NCI-H146 treated with DMSO at 0.1 percent for 48 hours (cell line): ENCODE results near the gene SSTR5.

Experiments used
- DNase-seq: peaks from one replicate; lab custom pipeline; 2025; ENCODE audit not compliant: unreplicated experiment; lab: John Stamatoyannopoulos, UW

The SSTR5 gene

DNA sequence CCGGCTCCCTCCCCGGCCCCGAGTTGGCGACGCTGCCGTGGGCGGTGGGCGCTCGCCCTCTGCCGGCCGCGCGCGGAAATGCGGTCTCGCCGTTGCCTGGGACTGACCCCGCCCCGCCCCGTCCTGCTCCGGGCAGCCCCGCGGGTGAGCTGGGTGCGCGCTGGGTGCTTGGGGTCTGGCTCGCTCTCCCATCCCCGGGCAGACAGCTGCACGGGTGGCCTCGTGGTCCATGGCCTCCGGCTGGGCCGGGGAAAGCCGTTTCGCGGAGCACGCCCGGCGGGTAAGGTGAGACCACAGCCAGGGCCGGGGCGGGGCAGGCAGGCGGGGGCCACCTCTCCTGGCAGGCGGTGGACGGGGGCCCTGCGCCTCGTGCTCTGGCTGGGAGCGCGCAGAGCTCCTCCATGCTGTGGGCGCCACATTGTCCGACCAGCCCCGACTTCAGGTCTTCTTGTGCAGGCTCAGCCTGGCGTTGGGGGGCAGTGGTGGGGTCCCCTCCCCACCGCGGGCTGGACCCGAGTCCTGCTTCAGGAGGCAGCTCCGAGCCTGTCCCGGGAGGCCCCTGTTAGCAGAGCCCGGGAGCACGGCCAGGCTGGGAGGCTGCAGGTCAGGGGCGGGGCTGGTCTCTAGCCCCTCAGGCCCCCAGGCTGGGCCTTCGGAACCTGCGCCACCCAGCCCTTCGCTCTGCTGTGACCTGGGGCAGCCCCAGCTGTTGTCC, 30.5 kb downstream of the SSTR5 start:
- no peak for DNase-seq

DNA sequence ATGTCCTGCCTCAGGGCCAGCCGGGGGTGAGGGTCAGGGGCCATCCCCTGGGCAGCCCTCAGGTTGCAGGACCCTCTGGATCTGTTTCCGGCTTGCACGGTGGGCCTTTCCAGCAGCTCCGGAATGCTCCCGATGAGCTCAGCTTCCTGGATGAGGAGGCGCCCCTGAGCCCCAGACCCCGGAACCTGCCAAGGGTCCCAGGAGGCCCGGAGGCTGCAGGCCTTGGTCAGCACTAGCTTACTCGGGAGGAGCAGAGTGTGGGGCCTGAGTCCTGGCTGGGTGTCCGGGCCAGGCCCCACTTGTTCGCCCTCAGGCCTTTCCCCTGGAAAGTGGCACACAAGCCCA, 31.1 kb downstream of the SSTR5 start:
- DNase-seq: no peak

DNA sequence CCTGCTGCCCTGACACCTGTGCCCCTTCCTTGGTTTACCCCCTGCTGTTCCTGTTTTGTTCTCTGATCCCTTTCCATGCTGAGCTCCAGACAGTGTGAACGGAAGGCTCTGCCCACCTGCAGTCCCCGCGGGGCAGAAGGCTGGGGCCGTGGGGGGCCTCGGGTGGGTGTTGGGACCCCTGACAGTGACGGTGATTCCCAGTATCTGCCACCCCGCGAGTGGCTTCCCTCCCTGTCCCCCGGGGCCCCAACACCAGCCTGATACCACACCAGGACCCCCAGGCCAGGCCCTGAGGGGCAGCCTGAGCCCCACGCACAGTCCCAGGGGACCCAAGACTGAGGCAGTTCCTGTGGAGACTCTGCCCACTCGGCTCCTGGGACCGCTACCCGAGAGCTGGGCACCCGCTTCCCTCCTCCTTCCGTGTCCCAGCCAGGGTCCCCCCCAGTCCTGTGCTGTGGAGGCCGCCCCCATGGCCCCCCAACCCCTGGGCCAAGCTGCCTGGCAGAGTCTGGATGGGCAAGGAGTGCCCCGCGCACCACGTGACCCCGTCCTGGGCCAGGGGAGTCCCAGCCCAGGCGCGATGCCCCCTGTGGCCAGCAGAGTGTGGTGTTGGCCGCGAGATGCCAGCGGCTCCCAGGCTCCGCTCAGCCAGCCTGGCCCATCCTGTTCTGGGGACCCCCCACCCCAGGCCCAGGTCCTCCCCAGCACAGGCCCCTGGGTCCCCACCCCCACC, 33.5 kb downstream of the SSTR5 start:
- DNase-seq: no peak

DNA sequence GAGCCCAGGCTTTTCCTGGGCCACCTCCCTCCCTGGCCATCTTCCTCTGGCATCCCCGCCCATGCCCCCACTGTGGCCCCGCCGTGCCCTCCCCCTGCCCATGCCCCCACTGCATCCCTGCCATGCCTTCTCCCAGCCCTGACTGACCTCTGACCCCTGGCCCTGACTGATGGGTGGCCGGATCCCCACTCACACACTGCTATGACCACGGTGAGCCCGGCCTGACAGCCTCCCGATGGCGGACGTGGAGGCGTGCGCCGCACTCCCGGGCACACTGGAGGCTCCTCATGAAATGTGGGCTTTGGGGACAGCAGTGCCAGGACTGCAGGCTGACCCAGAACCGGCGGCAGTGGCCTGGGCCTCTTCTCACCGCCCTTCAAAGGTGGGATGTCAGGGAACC, 34.1 kb downstream of the SSTR5 start:
- DNase-seq: no peak

DNA sequence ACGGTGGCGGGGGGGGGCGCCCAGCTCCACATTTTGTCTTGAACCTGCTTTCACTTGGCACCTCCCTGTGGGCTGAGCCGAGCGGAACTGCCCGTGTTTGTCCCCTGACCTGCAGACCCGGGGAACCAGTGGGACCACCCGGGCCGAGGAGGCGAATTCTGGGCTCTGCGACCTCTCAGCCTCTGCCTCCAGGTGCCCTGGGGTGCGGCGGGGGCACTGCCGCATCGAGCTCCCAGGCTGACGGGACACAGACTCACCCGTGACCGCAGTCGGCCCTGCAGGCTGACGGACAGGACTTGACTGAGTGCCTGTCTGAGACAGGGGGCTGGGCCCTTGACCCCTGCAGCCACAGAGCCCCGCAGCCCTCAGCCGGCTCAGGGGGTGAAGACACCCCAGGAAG, 34.6 kb downstream of the SSTR5 start:
- no peak for DNase-seq

DNA sequence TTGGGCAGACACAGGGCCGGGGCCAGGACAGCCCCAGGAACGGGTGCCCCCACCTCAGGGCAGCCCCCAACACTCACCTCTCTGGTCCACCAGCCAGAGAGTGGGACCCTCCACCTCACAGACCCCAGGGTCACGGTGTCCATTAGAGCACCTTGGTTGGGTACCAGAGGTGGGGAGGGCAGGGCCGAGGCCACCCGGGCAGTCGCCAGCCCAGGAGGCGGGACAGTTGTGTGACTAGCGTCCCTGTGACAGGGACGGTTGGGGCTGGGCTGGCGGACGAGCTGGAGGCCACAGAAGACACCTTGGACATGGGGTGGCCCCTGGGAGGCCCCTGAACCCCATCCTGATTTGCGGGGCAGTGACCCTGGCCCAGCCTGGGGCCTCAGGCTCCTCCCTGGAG, 35.2 kb downstream of the SSTR5 start:
- DNase-seq: no peak

DNA sequence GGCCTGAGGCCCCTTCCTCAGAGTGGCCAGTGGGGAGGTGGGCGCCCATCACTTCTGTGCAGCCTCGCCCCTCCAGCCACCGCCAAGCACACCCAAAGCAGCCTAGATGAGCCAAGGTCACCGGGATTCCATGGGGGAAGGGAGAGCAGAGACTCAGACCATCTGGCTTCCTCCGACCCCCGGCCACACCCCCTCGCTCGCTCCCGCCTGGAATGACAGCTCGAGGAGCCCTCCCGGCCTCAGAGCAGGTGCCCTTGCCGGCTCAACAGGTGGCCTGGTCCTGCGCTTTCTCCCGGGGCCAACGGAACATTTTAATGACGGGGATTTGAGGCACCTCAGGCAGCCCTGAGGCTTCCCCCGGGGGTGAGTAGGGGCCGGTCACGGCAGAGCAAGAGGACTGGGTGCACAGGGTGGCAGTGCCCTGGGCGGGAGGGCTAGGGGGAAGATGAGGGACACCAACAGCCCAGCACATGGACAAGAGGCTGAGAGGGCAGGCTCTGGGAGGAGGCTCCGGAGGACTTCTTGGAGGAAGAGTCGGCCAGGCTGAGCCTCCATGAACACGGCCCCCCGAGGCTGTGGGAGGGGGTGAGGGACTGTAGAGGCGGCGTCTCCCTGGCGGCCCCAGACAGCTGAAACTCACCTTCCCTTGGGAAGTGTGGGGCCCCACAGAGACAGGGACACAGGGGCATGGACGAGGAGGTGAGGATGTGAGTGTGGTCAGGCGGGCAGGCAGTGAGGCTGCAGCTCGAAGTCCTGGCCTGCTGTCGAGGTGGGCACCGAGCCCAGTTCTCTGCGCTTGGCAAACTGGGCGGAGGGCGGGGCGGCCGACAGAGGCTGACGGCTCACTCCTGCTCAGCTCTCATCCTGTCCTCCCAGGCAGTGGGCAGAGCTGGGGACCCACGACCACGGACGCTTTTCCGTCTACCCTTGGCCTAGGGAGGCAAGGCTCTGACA, 36.0 kb downstream of the SSTR5 start:
- DNase-seq: no peak

DNA sequence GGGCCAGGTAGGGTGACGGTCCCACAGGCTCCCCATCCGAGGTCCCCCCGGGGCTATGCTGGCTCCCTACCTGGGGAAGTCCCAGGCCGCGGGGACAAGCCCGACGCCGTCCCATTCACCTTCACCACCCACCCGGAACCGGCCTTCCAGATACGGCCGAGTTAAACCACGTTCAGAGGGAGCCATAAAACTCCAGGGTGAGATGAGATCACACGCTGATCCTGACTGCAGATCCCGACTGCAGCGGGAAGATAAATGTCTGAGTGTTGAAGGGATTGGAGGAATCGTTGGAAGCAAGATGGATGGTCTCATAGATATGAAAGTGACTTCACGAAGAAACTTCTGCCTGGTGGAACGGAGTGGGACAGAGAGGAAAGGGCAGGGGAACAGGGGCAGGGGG, 37.1 kb downstream of the SSTR5 start:
- no peak for DNase-seq

DNA sequence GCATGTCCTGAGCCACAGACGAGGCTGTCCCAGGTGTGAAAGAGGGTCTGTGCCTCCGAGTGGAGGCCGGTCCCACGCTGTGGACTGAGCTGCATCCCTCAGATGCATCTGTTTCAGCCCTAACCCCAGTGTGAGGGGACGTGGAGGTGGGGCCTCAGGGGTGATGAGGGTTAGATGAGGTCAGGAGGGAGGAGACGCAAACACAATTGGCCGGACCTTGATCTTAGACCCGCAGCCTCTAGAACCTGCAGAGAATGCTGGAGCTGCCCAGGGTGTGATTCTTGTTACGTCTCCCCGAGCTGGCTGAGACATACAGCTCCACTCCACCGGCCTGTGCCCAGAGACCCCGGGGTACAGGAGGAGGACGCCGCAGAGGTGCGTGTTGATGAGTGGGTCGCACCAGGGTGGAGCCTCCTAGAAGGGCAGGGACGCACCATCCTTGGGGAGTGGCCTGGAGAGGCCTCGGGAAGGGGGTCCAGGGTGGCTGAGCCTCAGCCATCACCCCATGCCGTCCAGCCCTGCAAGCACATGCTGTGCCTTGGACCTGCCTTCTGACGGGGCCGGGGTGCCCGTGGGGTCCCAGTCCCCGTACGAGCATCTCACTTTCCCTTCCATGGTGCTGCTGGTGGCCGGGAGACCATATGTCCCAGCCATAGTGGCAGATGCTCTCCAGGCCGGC, 40.1 kb downstream of the SSTR5 start:
- no peak for DNase-seq

DNA sequence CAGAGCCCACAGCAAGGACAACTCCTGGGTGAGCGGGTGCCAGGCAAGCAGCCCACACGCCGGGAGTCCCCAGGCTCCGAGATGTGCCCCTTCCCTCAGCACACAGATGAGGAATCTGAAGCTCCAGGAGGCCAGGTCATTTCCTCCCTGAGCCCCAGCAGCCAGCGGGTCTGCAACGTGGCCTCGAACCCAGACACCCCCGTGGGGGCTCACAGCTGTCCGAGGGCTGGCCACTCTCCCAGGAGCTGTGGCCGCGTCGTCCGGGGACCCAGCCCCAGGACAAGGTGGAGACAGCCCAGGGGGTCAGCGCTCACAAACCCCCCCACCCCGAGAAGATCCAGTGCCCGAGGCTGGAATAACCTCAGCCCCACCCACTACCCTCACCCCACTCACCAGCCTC, 40.9 kb downstream of the SSTR5 start:
- DNase-seq: no peak

DNA sequence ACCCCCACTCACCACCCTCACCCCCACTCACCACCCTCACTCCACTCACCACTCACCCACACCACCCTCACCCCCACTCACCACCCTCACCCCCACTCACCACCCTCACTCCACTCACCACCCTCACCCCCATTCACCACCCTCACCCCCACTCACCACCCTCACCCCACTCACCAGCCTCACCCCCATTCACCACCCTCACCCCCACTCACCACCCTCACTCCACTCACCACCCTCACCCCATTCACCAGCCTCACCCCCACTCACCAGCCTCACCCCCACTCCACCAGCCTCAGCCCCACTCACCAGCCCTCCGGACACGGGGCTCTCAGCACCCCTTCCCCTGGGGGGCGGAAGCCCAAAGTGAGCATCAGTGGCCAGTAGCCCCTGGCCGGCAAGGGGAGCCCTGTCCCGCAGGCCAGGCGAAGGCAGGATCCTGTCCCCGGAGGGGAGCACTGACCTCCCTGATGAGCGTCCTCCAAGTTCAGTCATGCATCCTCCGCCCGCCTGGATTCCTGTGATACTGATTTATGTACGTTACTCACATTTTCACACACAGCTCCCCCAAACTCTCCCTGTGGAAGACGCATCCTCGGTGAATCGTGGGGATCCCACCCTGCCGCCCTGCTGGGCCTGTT, 41.5 kb downstream of the SSTR5 start:
- DNase-seq: no peak

DNA sequence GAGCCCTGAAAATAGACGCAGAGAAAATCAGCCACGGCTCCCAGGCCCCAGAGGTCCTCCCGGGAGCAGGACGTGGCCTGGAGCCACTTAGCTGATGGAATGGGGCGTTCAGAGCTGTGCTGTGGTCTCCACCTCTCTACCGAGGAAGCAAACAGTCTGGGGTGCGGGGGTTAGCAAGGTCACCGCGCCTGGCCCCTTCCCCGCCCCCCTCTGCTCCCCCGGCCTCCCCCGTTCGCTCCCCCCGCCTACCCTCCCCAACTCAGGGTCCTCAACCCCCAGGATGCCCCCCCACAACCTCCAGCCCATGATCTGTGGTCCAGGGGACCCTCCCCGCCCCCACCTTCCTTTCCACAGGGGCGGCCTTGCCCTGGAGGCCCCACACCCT, 44.1 kb downstream of the SSTR5 start:
- no peak for DNase-seq

DNA sequence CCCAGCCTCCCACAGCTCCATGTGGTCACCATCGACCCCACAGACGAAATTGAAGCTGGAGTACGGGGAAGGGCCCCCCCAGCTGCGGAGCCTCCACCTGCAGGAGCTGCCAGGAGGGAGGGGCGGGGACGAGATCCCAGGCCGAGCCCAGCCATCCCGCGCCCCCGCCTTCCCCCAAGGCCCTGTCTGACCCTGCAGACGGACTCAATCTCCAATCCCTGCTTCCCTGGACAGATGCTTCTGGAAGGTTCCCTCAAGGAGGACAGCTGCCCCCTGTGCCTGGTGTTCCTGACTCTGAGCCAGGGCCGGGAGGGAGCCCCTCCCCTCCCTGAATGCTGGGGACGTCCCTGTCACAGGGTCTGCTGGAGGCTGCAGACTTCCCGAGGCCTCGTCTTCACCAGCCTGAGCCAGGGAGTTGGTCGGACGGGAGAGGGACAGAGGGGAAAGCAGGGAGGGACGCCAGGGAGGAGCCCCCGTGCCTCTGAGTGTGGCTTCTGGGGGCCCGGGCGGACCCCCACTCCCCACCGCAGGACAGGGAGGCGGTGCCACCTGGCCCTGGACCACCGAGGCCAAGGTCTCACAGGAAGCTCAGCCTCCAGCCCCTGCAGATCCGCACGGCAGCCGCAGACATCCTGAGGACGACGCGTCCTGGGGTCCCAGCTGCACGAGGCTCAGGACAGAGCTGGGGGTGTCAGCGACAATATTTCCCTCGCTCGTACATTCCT, 44.8 kb downstream of the SSTR5 start:
- DNase-seq: no peak

DNA sequence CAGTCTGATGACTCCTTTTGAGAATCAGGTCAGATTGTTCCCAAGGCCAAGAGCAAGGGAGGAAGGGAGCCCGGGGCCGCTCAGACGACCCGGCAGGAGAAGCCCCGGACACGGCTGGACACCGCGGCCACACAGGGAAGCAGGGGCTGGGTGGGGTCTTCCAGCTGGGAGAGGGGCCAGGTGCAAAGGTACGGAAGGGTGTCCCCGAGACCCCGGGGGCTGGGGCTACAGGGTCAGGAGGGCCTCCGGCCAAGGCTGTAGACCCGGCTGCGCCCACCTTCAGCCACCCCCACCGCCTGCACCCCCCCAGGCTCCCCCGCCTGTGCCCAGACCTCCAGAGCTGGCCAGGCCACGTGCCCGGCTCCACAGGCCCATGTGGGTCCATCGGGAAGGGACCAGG, 45.4 kb downstream of the SSTR5 start:
- no peak for DNase-seq

DNA sequence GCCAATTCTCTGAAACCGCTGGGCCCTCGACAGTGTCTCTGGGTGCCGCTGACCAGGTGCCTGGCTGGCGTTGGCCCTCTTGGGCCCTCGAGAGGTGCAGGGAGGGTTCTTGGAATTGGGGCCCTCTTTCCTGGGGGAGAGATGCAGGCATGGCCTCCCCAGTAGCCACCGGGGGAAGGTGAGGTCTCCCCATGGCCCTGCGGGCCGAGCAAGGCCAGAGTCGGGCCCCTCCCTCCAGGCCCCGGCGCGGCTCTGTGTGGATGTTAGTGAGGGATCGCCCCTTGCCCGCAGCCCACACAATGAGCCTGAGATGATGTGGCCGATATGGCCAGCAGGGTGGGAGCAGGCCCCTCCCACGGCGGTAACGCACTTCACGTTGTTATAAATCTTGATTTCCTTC, 46.6 kb downstream of the SSTR5 start:
- DNase-seq: no peak

DNA sequence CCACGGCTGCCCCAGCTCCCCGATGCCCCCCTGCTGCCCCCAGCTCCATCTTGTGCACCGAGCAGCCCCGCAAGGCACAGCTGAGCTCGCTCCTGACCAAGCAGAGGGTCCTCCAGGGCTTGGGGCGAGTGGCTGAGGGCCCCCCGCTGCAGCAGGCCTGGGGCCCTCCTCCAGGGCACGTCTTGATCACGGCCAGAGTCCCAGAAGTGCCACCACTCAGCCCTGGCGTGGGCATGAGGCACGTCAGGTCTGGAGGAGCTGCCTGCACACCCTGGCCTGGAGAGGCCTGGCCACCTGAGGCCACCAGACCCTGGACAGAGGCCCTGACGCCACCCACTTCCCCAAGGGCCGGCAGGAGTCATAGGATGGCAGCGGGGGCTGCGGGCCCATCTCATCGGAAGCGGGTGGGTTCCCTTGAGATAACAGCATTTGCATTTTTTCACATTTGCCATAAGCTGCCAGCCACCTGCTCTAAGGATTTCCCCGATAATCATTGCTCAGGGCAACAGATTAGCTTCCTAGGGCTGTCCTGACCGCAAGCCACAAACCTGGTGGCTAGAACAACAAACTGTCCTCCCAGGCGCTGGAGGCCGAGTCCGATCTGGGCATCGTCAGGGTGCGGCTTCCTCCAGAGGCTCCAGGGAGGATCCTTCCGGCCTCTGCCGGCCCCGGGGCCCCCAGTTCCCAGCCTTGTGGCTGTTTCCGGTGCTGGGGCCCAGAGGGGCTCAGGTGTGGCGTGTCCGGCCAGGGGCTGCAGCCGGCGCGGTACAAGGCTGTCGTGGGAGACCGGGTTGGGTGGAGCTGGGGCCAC, 47.4 kb downstream of the SSTR5 start:
- no peak for DNase-seq

DNA sequence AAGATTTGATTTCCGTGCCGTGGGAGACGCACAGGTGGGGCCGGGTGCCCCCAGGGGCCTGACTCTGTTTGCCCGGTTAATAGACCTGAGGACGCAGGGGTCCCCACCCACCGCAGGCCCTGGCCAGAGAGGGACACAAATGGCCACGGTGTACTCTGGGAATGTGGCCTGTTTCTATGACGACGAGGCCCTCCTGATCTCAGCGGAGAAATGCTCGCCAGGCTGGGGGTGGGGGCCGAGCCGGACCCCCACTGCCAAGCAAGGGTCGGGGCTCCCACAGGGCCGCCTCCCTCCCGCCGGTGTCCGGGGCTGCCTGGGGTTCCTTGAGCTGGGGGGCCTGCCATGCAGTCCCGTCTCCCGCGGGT, 48.0 kb downstream of the SSTR5 start:
- no peak for DNase-seq

DNA sequence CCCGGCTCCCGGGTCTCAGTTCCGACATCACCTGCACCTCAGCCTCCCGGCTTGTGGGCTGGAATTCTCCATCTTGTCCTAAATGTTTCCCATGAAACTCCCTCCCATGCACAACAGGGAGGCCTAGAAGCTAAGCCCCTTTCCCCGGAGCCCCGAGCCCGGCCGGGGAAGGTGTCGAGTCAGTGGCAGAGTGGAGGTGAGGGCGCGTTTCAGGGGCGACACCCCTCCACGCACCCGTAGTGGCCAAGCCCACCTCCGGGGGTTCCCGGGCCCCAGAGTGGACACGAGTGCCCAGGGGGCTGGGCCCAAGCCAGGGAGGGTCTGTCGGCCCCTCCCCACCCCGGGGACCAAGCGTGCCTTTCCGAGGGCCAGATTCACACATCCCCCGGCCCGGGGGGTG, 48.5 kb downstream of the SSTR5 start:
- no peak for DNase-seq

DNA sequence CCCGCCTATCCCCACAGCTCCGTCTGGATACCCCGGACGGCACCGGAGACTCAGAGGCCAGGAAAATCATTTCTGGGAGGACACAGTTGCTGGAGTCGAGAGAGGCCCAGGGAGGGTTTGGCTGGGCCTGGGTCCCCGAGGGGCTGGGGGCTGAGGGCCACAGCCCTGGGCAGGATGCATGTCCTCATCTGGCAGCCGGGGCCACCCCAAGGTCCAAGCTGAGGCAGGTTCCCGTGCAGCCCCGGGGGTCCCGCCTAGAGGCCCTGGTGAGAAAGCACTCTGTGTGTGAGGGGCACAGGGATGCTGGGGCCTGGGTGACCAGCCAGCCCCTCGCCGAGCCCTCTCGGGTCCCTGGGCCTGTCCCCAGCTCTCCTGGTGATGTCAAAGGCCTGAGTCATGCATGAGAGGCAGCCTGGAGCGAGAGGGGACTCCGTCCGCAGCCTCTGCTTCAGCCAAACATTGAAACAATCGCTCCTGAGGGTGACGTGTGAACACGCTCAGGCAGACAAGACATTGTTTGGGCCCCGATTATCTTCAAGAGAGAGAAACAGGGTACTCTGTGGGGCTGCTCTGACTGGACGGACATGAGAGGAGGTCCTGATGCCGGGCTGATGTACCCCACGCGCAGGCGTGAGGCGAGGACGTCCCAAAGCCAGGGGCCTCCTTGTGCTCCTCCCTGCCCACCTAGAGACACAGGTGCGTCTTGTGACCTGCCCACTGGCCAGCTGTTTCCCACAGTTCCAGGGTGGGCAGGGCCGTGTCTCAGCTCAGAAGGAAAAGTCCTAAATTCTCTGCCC, 49.3 kb downstream of the SSTR5 start:
- no peak for DNase-seq
